GM21786 (cell line): ENCODE data around the gene PDSS1.
A peak's percentile ranks its signal among the peaks of the same experiment; 100 is the strongest.

ENCODE experiments used
- ATAC-seq: cut with Tn5 transposase; IDR thresholded peaks from one replicate; pipeline ENCODE4 v1.9.1; 2021; ENCODE audit not compliant: unreplicated experiment

PDSS1 gene

GRCh38 chr10:26698909-26699308, 1.4 kb downstream of the PDSS1 start:
- ATAC-seq: no peak

- no peak for ATAC-seq
Measured at GRCh38 chr10:26699631-26700030, 2.1 kb downstream of the PDSS1 start.

DNA sequence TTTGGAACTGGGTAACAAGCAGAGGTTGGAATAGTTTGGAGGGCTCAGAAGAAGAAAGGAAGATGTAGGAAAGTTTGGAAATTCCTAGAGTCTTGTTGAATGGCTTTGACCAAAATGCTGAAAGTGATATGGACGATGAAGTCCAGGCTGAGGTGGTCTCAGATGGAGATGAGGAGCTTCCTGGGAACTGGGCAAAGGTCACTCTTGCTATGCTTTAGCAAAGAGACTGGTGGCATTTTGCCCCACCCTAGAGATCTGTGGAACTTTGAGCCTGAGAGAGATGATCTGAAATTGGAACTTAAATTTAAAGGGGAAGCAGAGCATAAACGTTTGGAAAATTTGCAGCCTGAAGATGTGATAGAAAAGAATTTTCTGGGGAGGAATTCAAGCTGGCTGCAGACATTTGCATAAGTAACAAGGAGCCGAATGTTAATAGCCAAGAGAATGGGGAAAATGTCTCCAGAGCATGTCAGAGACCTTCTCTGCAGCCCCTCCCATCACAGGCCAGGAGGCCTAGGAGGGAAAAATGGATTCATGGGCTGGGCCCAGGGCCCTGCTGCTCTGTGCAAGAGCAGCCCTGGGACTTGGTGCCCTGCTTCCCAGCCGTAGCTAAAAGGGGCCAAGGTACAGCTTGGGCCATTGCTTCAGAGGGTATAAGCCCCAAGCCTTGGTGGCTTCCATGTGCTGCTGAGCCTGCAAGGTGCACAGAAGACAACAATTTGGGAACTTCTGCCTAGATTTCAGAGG, 3.6 kb downstream of the PDSS1 start:
- ATAC-seq: no peak

- ATAC-seq: no peak
Measured at GRCh38 chr10:26703096-26703495, 5.6 kb downstream of the PDSS1 start.

- ATAC-seq: no peak
Measured at GRCh38 chr10:26703974-26704373, 6.5 kb downstream of the PDSS1 start.

- ATAC-seq: no peak
Measured at GRCh38 chr10:26706206-26706605, 8.7 kb downstream of the PDSS1 start.

DNA sequence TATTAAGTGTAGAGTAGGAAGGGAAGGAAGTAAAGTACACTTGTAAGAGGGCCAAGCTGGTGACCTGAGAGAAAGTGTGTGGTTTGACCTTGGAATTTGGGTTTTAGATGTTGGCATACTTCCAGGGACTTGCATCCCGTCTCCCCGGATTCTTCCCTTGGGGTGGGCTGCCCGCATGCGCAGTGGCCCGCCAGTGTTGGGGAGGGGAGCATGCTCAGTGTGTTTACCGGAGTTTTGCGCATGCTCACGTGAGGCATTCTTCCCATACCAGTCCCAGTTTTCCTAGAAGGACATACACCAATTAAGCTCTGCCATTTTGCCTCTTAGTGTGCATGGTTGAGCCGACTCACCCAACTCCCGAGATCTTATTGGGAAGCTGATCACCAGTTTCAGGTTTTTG, 9.4 kb downstream of the PDSS1 start:
- no peak for ATAC-seq

DNA sequence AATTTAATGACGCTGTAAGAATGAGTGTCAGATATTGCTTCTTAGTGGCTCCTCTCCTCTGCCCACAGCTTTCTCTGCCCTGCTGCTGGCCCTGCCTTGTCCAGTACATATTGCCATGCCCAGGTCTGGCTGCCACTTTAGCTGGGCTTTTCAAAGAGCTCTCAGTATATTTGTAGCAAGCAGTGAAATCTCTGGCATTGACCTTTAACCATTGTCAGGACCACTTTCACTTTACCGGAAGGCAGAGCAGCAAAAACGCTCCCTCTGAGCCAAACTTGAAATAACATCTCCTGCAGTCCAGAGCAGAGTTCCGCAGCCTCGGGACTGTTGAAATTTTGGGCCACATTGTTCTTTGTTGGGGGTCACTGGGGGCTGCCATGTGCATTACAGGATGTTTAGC, 13.8 kb downstream of the PDSS1 start:
- ATAC-seq: no peak

GRCh38 chr10:26714415-26715136, 17.1 kb downstream of the PDSS1 start:
- no peak for ATAC-seq

DNA sequence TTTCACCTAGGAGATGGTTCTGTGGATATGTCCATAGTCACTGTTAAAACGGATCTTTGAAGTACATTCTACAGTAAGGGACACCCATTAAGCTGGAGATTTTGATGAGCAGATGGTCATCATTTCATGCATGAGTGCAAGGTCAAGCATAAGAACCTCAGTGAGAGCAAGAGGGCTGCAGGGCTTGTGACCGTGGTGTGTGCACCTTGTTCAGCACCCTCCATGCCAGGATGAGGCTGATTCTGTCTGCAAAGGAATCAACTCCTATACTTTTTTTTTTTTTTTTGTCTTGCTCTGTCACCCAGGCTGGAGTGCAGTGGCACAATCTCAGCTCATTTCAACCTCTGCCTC, 17.6 kb downstream of the PDSS1 start:
- no peak for ATAC-seq

DNA sequence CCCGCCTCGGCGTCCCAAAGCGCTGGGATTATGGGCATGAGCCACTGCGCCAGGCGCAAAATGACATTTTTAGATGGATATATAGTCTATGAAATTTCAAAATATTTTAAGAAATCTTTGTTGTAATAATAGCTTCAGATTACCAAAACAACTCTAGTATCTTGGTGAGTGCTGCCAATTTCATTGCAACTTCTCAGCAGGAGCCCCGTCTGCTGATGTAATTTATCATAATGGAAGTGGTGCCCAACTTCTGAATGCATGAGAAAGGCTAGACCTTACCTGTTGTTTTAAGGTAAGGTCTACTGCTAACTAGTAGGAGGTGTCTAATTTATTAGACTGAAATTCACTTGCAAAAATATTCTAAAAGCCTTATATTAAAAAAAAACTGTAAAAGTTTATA, 20.0 kb downstream of the PDSS1 start:
- ATAC-seq: no peak

DNA sequence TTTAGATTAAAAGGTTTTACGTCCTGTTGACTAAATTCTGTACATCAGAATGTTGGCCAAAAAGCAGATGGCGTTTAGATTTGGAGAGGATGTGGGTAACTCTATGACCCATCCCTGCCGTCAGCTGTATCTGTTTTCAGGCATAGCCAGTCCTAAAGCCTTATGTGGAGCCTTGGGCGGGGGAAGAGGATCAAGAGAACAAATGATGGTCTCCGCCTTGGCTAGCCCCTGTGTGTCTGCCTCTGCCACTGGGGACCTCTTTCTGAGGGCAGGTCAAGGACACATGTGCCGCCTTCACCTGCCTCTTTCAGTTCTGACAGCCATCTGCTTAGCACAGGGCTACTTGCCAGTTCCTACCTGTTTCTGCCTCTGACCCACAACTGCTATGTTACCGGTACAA, 24.1 kb downstream of the PDSS1 start:
- no peak for ATAC-seq

GRCh38 chr10:26723016-26723415, 25.5 kb downstream of the PDSS1 start:
- no peak for ATAC-seq

DNA sequence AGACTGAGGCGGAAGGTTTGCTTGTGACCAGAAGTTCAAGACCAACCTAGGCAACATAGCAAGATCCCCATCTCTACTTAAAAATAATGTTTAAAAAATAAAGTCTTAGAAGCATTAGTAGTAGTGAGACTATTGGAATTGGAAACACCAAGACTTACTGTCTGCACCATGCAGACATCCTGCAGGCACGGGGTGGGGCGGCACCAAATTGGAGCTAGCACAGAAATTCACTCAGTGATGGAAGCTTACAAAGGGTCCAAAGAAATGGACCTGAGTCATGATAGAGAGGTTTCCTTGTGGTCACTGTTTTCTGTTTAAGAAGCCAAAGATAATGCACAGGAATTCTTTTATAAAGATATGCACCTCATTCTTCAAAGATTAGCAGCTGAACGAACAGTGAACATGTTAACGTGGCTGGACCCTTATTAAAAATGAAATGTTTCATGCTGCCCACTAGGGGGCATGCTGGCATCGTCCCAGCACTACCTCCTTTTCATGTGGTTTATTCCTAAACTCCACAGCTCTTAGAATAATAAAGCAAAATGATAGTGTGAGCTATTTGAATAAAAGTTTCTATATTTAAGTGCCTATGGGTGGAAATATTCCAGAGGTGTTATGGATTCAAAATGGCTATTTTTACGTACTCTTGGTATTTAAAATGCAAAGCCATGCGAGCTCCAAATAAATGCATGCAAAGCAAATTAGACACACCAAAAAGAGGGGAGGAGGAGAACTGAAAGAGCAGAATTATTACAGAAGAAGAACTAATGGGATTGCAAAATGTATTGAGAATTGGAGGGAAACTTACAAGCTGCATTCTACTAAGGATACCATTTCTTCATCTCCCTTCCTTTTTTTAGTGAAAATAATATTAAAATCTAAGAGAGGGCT, 28.6 kb downstream of the PDSS1 start:
- peak; percentile 58 for ATAC-seq

DNA sequence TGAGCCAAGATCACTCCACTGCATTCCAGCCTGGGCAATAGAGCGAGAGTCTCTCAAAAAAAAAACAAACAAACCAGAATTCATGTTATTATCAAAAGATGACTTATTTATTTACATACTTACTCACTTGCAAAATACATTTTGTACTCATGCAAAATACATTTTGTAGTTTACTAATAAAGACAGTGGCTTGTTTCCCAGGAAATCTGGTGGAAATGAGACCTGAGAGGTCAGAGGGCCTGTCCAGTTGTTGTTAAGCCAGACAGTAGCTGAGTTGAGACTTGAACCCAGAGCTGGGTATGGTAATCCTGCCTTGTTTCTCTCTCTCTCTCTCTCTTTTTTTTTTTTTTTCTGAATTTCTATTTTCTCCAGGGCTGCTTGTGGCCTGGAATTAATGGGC, 29.5 kb downstream of the PDSS1 start:
- ATAC-seq: no peak

GRCh38 chr10:26728957-26729356, 31.5 kb downstream of the PDSS1 start:
- ATAC-seq: no peak

GRCh38 chr10:26729395-26729794, 31.9 kb downstream of the PDSS1 start:
- ATAC-seq: no peak

GRCh38 chr10:26730552-26730951, 33.1 kb downstream of the PDSS1 start:
- no peak for ATAC-seq

GRCh38 chr10:26733750-26734568, 36.5 kb downstream of the PDSS1 start:
- ATAC-seq: no peak

DNA sequence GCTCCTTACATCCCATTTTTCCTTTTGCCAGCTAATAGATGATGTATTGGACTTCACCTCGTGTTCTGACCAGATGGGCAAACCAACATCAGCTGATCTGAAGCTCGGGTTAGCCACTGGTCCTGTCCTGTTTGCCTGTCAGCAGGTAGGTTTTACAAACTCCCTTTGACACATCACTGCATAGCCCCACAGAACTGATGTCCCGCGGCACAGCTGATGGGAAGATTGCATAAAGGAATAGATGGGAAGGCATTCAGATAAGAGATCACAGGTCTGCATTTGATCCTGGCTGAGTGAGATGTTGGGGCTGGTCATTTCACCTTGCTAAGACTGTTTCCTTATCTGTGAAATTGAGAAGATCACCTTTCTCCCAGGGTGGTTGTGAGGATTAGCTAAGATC, 37.9 kb downstream of the PDSS1 start:
- ATAC-seq: no peak

DNA sequence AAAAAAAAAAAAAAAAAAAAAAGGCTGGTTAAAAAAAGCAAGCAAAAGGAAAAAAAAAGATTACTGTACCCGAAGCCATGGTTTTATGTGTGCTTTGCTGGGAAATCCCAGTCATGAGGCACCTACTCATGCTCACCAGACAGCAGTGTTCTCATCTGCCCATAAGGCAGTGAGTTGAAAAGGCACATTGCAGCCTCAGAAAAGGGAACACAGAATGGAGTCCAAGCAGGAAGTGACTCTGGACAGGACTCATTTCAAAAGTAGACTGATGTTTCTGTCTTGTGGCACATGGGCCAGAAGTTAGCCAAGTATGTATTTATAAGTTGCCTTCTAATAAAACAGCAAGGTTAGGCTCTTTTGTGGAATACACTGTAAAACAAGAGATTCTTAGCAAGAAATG, 40.2 kb downstream of the PDSS1 start:
- ATAC-seq: peak; percentile 68
